H1 (cell line): ENCODE data around the gene SLC9C2. TPM values are rescaled to one million over a fixed set of nuclear protein-coding genes. Genes with fewer than 3 reads are reported as not detected.

ENCODE experiments used
- CTCF ChIA-PET: fragments of 300-600 bp; sonication (Branson Sonifier 250); formaldehyde crosslinking; loops from one replicate; lab custom pipeline; 2021; ENCODE audit not compliant: partially characterized antibody; lab: Charles Lee
- POLR2A ChIA-PET: fragments of 300-600 bp; sonication (Branson Sonifier 250); formaldehyde crosslinking; loops from one replicate; lab custom pipeline; 2021; ENCODE audit warnings: inconsistent platforms; ENCODE audit not compliant: partially characterized antibody; lab: Charles Lee
- DNase-seq, 2 experiments: peaks; one replicate each; pipeline versions ENCODE4 v3.0.0 to v3.0.0-alpha.2; 2010 to 2022; ENCODE audit warnings: low spot score in 2 of 2, low read depth in 1 of 2, mixed read lengths in 1 of 2
- FAIRE-seq: peaks from 2 replicates; lab custom pipeline; 2011; peaks lifted over from hg19 to GRCh38; lab: Jason Lieb, UNC
- H2AFZ ChIP-seq: 2 replicates; pipeline ENCODE4 v1.8.1; 2012; ENCODE audit warnings: low read length, inconsistent platforms
- H2AK5ac ChIP-seq: 2 replicates; pipeline ENCODE4 v1.6.1; 2013; ENCODE audit warnings: low read depth, low read length
- H2BK120ac ChIP-seq: replicated peaks from 2 replicates; pipeline ENCODE3; 2013; ENCODE audit warnings: low read depth, low read length, inconsistent platforms
- H2BK12ac ChIP-seq: 2 replicates; pipeline ENCODE4 v1.6.1; 2013; ENCODE audit warnings: low read depth, low read length
- H2BK15ac ChIP-seq: 2 replicates; pipeline ENCODE4 v1.6.1; 2013; ENCODE audit warnings: low read length
- H2BK20ac ChIP-seq: 2 replicates; pipeline ENCODE4 v1.6.1; 2013; ENCODE audit warnings: low read length
- H2BK5ac ChIP-seq: 2 replicates; pipeline ENCODE4 v1.6.1; 2013; ENCODE audit warnings: low read depth, low read length
- H3K14ac ChIP-seq: 2 replicates; pipeline ENCODE4 v1.6.1; 2013; ENCODE audit warnings: inconsistent platforms; ENCODE audit not compliant: insufficient read length
- H3K18ac ChIP-seq: 2 replicates; pipeline ENCODE4 v1.6.1; 2013; ENCODE audit warnings: low read length; ENCODE audit errors: extremely low read depth
- H3K23ac ChIP-seq: 2 replicates; pipeline ENCODE4 v1.6.1; 2013; ENCODE audit warnings: inconsistent platforms; ENCODE audit not compliant: insufficient read length
- H3K23me2 ChIP-seq: 2 replicates; pipeline ENCODE4 v1.6.1; 2013; ENCODE audit warnings: low read depth, low read length
- H3K27ac ChIP-seq: 2 replicates; pipeline ENCODE4 v1.6.1; 2011; ENCODE audit warnings: low read depth, low read length, inconsistent platforms
- H3K27me3 ChIP-seq, 4 experiments: replicated peaks in 1 of 4; 1 replicate in 1 of 4; 2 replicates in 3 of 4; pipeline versions ENCODE4 v1.6.1 to v1.8.1; 2011 to 2013; ENCODE audit warnings: low read length in 3 of 4, mild to moderate bottlenecking in 3 of 4, inconsistent platforms in 2 of 4, mixed read lengths in 2 of 4, moderate library complexity in 1 of 4; ENCODE audit not compliant: control insufficient read depth in 3 of 4, insufficient read depth in 3 of 4; ENCODE audit errors: extremely low read depth in 1 of 4
- H3K36me3 ChIP-seq, 4 experiments: 2 replicates each; pipeline versions ENCODE4 v1.6.1 to v1.8.1; 2011 to 2013; ENCODE audit warnings: mild to moderate bottlenecking in 4 of 4, low read length in 3 of 4, moderate library complexity in 2 of 4, control low read depth in 1 of 4, inconsistent platforms in 1 of 4; ENCODE audit not compliant: insufficient read depth in 4 of 4, control insufficient read depth in 2 of 4
- H3K4ac ChIP-seq: replicated peaks from 2 replicates; pipeline ENCODE3; 2013; ENCODE audit warnings: low read length, low read depth, mixed read lengths, inconsistent platforms; ENCODE audit not compliant: insufficient read length
- H3K4me1 ChIP-seq, 4 experiments: replicated peaks in 1 of 4; 1 replicate in 1 of 4; 2 replicates in 3 of 4; pipeline versions ENCODE4 v1.6.1 to v1.8.1; 2011 to 2013; ENCODE audit warnings: low read length in 3 of 4, inconsistent platforms in 2 of 4, mixed read lengths in 1 of 4; ENCODE audit not compliant: insufficient read depth in 4 of 4, control insufficient read depth in 3 of 4
- H3K4me2 ChIP-seq, 2 experiments: 2 replicates each; pipeline versions ENCODE4 v1.6.1 to v1.8.1; 2011 to 2013; ENCODE audit warnings: low read depth in 2 of 2, low read length in 2 of 2, control low read depth in 1 of 2, inconsistent platforms in 1 of 2, mild to moderate bottlenecking in 1 of 2; ENCODE audit not compliant: insufficient read depth in 1 of 2
- H3K4me3 ChIP-seq, 4 experiments: fragments of 200-600, 300-600 bp in 1 of 4; sonication (generic), shearing (Covaris generic), sonication (Bioruptor Twin) in 1 of 4; 2 replicates each; pipeline versions ENCODE4 v1.5.1 to v1.8.1; 2011 to 2016; ENCODE audit warnings: low read length in 4 of 4, low read depth in 3 of 4, control low read depth in 2 of 4, inconsistent platforms in 2 of 4, mild to moderate bottlenecking in 2 of 4, mixed read lengths in 1 of 4, moderate library complexity in 1 of 4; ENCODE audit not compliant: insufficient read depth in 2 of 4; ENCODE audit errors: extremely low read depth in 1 of 4
- H3K56ac ChIP-seq: replicated peaks from 2 replicates; pipeline ENCODE3; 2013; ENCODE audit warnings: low read depth, mild to moderate bottlenecking, mixed read lengths, low read length, inconsistent platforms; ENCODE audit not compliant: insufficient read length
- H3K79me1 ChIP-seq: 2 replicates; pipeline ENCODE4 v1.6.1; 2013; ENCODE audit warnings: low read depth, low read length, control low read depth
- H3K79me2 ChIP-seq, 2 experiments: 2 replicates each; pipeline versions ENCODE4 v1.6.1 to v1.8.1; 2012 to 2013; ENCODE audit warnings: low read length in 2 of 2, mild to moderate bottlenecking in 2 of 2, inconsistent platforms in 1 of 2; ENCODE audit not compliant: insufficient read depth in 2 of 2, control insufficient read depth in 1 of 2
- H3K9ac ChIP-seq, 4 experiments: replicated peaks in 1 of 4; 1 replicate in 1 of 4; 2 replicates in 3 of 4; pipeline versions ENCODE4 v1.6.1 to v1.8.1; 2011 to 2013; ENCODE audit warnings: low read depth in 3 of 4, low read length in 3 of 4, control low read depth in 2 of 4, mild to moderate bottlenecking in 2 of 4, moderate library complexity in 2 of 4, inconsistent platforms in 1 of 4; ENCODE audit errors: extremely low read depth in 1 of 4
- H3K9me3 ChIP-seq, 2 experiments: 2 replicates each; pipeline versions ENCODE4 v1.6.1 to v1.8.1; 2012 to 2013; ENCODE audit warnings: mild to moderate bottlenecking in 2 of 2, moderate library complexity in 2 of 2, control low read depth in 1 of 2, inconsistent platforms in 1 of 2, low read depth in 1 of 2, low read length in 1 of 2, mixed read lengths in 1 of 2; ENCODE audit not compliant: insufficient read depth in 2 of 2
- H4K20me1 ChIP-seq, 2 experiments: replicated peaks in 1 of 2; 2 replicates each; pipeline versions ENCODE3 to v1.8.1; 2011 to 2013; ENCODE audit warnings: inconsistent platforms in 2 of 2, low read length in 2 of 2, mild to moderate bottlenecking in 1 of 2; ENCODE audit not compliant: insufficient read depth in 2 of 2, control insufficient read depth in 1 of 2
- H4K5ac ChIP-seq: 2 replicates; pipeline ENCODE4 v1.6.1; 2013; ENCODE audit warnings: low read length, low read depth, mixed read lengths, inconsistent platforms; ENCODE audit not compliant: insufficient read length
- H4K8ac ChIP-seq: 2 replicates; pipeline ENCODE4 v1.8.0; 2013; ENCODE audit warnings: mild to moderate bottlenecking, moderate library complexity, low read length, inconsistent platforms; ENCODE audit not compliant: insufficient read depth; ENCODE audit errors: extremely low read depth
- H4K91ac ChIP-seq: replicated peaks from 2 replicates; pipeline ENCODE3; 2013; ENCODE audit warnings: low read length, mixed read lengths, inconsistent platforms; ENCODE audit not compliant: insufficient read length
- CBX8 ChIP-seq: fragments of 300-800, 300-1000 bp; sonication (generic); IDR thresholded peaks from 2 replicates; pipeline ENCODE4 v1.7.1; 2016; ENCODE audit warnings: low read depth, low read length, borderline replicate concordance
- EGR1 ChIP-seq: IDR thresholded peaks from 2 replicates; pipeline ENCODE4 v1.6.1; 2011; ENCODE audit warnings: low read depth, low read length, borderline replicate concordance
- EZH2 ChIP-seq: fragments of 200-600 bp; sonication (generic); IDR thresholded peaks from 2 replicates; pipeline ENCODE4 v1.7.1; 2012; ENCODE audit warnings: low read depth, mild to moderate bottlenecking, moderate library complexity, low read length, inconsistent platforms; ENCODE audit not compliant: severe bottlenecking
- GABPA ChIP-seq: IDR thresholded peaks from 2 replicates; pipeline ENCODE4 v1.6.1; 2011; ENCODE audit warnings: mild to moderate bottlenecking, low read length, moderate library complexity, borderline replicate concordance; ENCODE audit not compliant: insufficient read depth
- HDAC2 ChIP-seq, 2 experiments: fragments of 300-600 bp in 1 of 2; sonication (generic) in 1 of 2; IDR thresholded peaks; 2 replicates each; pipeline ENCODE4 v1.6.1; 2011 to 2012; ENCODE audit warnings: low read depth in 2 of 2, low read length in 2 of 2, mild to moderate bottlenecking in 2 of 2, moderate library complexity in 2 of 2, borderline replicate concordance in 1 of 2, inconsistent platforms in 1 of 2
- NANOG ChIP-seq: IDR thresholded peaks from 2 replicates; pipeline ENCODE4 v1.6.1; 2011; ENCODE audit warnings: low read length, low read depth, mild to moderate bottlenecking, inconsistent platforms; ENCODE audit not compliant: insufficient read depth, poor library complexity, severe bottlenecking
- RFX5 ChIP-seq: IDR thresholded peaks from 2 replicates; pipeline ENCODE4 v1.6.1; 2011; ENCODE audit warnings: low read depth, low read length, improper control_type of control experiment, borderline replicate concordance
- RNF2 ChIP-seq: fragments of 200-900, 300-1000 bp; sonication (generic); IDR thresholded peaks from 2 replicates; pipeline ENCODE4 v1.7.1; 2016; ENCODE audit warnings: borderline replicate concordance, low read depth, mild to moderate bottlenecking, antibody characterized with exemption, low read length; ENCODE audit not compliant: poor library complexity, severe bottlenecking; ENCODE audit errors: missing control alignments
- SIX5 ChIP-seq: IDR thresholded peaks from 2 replicates; pipeline ENCODE4 v1.6.1; 2011; ENCODE audit warnings: mild to moderate bottlenecking, low read depth, low read length
- TAF1 ChIP-seq: IDR thresholded peaks from 2 replicates; pipeline ENCODE4 v1.6.1; 2011; ENCODE audit warnings: mild to moderate bottlenecking, low read depth, low read length
- ZNF274 ChIP-seq: IDR thresholded peaks from 2 replicates; pipeline ENCODE4 v1.7.0; 2012; ENCODE audit warnings: low read length, borderline replicate concordance; ENCODE audit errors: extremely low read depth
- WGBS, 2 experiments: shearing (Covaris generic) in 1 of 2; methylation state at CpG; one replicate each; pipeline versions ENCODE4 v1.1.6 to v1.1.7; 2013 to 2015; ENCODE audit warnings: low lambda C conversion rate in 2 of 2, mixed read lengths in 2 of 2, inconsistent platforms in 1 of 2, low coverage in 1 of 2, missing lambda C conversion rate in 1 of 2; ENCODE audit not compliant: insufficient replicate concordance in 2 of 2, insufficient coverage in 1 of 2, insufficient read length in 1 of 2; ENCODE audit errors: extremely low coverage in 1 of 2, missing lambda C conversion rate in 1 of 2; 5-methylcytosine and 5-hydroxymethylcytosine counted together
- polyA plus RNA-seq, 7 experiments: library from polyadenylated mRNA; depleted of rRNA in 3 of 7; stranded (reverse) in 5 of 7; unstranded in 2 of 7; fragments of >200 nt in 5 of 7; fragments of 200-250 nt in 2 of 7; gene quantifications; 1 replicate in 5 of 7; 2 replicates in 1 of 7; 4 replicates in 1 of 7; pipeline versions ENCODE4 v1.2.1 to v1.2.3, GENCODE V29; 2011 to 2013; ENCODE audit warnings: missing spikeins in 2 of 7, mixed read lengths in 2 of 7
- total RNA-seq: library from RNA; stranded (reverse); fragmentation: NEBNext Ultra II Directional; extraction: Animal tissue kit (Norgen Biotek cat#: 25700); gene quantifications from 2 replicates; pipeline ENCODE4 v1.2.1, GENCODE V29; 2021
- TF ChIP-seq, protein P1 (sequence below): IDR thresholded peaks from 2 replicates; pipeline ENCODE4 v1.6.1; 2012; ENCODE audit warnings: inconsistent platforms

The SLC9C2 gene
- total and polyA plus RNA-seq, 2 of the 8 experiments (the other 6 are each of a cell fraction or from before 2014, with no cell fraction given), result not detected

DNA sequence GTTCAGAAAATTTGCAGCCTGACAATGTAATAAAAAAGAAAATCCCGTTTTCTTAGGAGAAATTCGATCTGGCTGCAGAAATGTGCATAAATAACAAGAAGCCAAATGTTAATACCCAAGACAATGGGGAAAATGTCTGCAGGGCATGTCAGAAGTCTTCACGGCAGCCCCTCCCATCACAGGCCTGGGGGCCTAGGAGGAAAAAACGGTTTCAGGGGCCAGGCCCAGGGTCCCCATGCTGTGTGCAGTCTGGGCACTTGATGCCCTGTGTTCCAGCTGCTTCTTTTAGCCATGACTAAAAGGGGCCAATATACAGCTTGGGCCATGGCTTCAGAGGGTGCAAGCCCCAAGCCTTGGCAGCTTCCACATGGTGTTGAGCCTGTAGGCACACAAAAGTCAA, 132.3 kb downstream of the SLC9C2 start:
- WGBS, 2 experiments, result 85% methylated on average over 4 of the region's 4 CpGs; no CpG with 5 or more reads in 1 of the 2 experiments
- peaks cover 27 to 38% of the 10 kb centered on the region in 2 experiments for H3K9me3 ChIP-seq
- TF ChIP-seq, protein P1, sequence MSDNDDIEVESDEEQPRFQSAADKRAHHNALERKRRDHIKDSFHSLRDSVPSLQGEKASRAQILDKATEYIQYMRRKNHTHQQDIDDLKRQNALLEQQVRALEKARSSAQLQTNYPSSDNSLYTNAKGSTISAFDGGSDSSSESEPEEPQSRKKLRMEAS, result no peak
- TF ChIP-seq RNF2 (no peak), CBX8 (no peak), ZNF274 (no peak), RFX5 (no peak), EGR1 (no peak), HDAC2 (IDR thresholded peaks at IDR 0.05; ENCODE audit: borderline replicate concordance in 1 of 2, low read depth in 2 of 2, low read length in 2 of 2) (no peak), NANOG (no peak), GABPA (no peak), EZH2 (no peak), TAF1 (no peak), SIX5 (no peak)

More for the DNA sequence above, 132.3 kb downstream of the SLC9C2 start:
- H4K91ac ChIP-seq, result no peak overlapping the region
- no peaks in the 10 kb centered on the region for H3K23me2 ChIP-seq
- H2BK12ac ChIP-seq, result no peak overlapping the region
- H3K56ac ChIP-seq, result no peak overlapping the region
- no peak overlapping the region for H3K4ac ChIP-seq
- H2BK15ac ChIP-seq, result no peak overlapping the region
- no peak overlapping the region for H3K23ac ChIP-seq
- FAIRE-seq, result no peak
- H4K8ac ChIP-seq, result no peak overlapping the region
- no peak overlapping the region for H3K27ac ChIP-seq
- H3K79me1 ChIP-seq, result no peaks in the 10 kb centered on the region
- H4K5ac ChIP-seq, result no peak overlapping the region
- H2AK5ac ChIP-seq, result no peak overlapping the region
- no peak overlapping the region for H2BK20ac ChIP-seq
- H3K27me3 ChIP-seq, result no peaks in the 10 kb centered on the region
- H3K4me1 ChIP-seq, result 0 out of 7 replicates have a peak, but pooled peaks cover 0 to under 1% (median 0%) of the 10 kb centered on the region in 4 experiments
- POLR2A ChIA-PET, result interaction anchor here (0.7 kb wide), 1 partner anchor 397 kb away, joined by 4 read pairs; the partner anchor contains the start of genes GAS5 and ZBTB37
- H3K9ac ChIP-seq, result no peak overlapping the region
- H3K36me3 ChIP-seq, result peaks cover 0 to 40% (median 7%) of the 10 kb centered on the region in 4 experiments; a peak in 4 of 8 replicates
- H3K14ac ChIP-seq, result no peak overlapping the region
- H3K4me2 ChIP-seq, result no peak overlapping the region
- H2BK120ac ChIP-seq, result no peak overlapping the region
- H3K18ac ChIP-seq, result no peak overlapping the region
- CTCF ChIA-PET, result interaction anchor here (0.5 to 1.6 kb wide), 2 partner anchors 40 to 49 kb away, joined by 3 to 5 read pairs; no protein-coding TSS in a partner anchor
- no peak overlapping the region for H3K4me3 ChIP-seq
- no peak for DNase-seq
- no peak overlapping the region for H2BK5ac ChIP-seq
- H4K20me1 ChIP-seq, result no peaks in the 10 kb centered on the region
- peaks cover 0 to 30% of the 10 kb centered on the region in 2 experiments; a peak in 2 of 4 replicates for H3K79me2 ChIP-seq
- H2AFZ ChIP-seq, result no peak overlapping the region
